ENCODE data around the gene OOSP4A. TPM values are rescaled to one million over a fixed set of nuclear protein-coding genes. Genes with fewer than 3 reads are reported as not detected.

OOSP4A gene
- total and polyA plus RNA-seq, 10 of the 15 experiments (the other 5 are each of a cell fraction or from before 2014, with no cell fraction given): not detected

GRCh38 chr11:59931688-59932087, 32.1 kb upstream of the OOSP4A start:
- TF ChIP-seq EED (IDR thresholded peaks at IDR 0.05; ENCODE audit: low read depth) (no peak), SREBF1 (IDR thresholded peaks at IDR 0.05; ENCODE audit: low read length) (no peak), PAX8 (IDR thresholded peaks at IDR 0.05) (no peak), ZNF592 (IDR thresholded peaks at IDR 0.05) (no peak), MYC (IDR thresholded peaks at IDR 0.05; ENCODE audit: insufficient read depth, insufficient read length, insufficient replicate concordance, low read length, severe bottlenecking) (no peak), ZBED1 (IDR thresholded peaks at IDR 0.05; ENCODE audit: borderline replicate concordance) (no peak), POLR2A (IDR thresholded peaks at IDR 0.05; ENCODE audit: low read depth, low read length) (no peak), HDGF (IDR thresholded peaks at IDR 0.05) (no peak), TBL1XR1 (IDR thresholded peaks at IDR 0.05; ENCODE audit: low read depth, low read length) (no peak), NR2C1 (IDR thresholded peaks at IDR 0.05) (no peak), LARP7 (IDR thresholded peaks at IDR 0.05) (no peak), NFYA (IDR thresholded peaks at IDR 0.05; ENCODE audit: borderline replicate concordance, low read depth, low read length) (no peak), SP1 (IDR thresholded peaks at IDR 0.05; ENCODE audit: low read depth, low read length) (no peak)
- TF ChIP-seq, protein P1, sequence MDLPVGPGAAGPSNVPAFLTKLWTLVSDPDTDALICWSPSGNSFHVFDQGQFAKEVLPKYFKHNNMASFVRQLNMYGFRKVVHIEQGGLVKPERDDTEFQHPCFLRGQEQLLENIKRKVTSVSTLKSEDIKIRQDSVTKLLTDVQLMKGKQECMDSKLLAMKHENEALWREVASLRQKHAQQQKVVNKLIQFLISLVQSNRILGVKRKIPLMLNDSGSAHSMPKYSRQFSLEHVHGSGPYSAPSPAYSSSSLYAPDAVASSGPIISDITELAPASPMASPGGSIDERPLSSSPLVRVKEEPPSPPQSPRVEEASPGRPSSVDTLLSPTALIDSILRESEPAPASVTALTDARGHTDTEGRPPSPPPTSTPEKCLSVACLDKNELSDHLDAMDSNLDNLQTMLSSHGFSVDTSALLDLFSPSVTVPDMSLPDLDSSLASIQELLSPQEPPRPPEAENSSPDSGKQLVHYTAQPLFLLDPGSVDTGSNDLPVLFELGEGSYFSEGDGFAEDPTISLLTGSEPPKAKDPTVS (IDR thresholded peaks at IDR 0.05; ENCODE audit: low read depth, low read length): no peak
- no peak overlapping the region for H3K9ac ChIP-seq (ENCODE audit: control insufficient read depth, insufficient read depth, low read length)
- ChIA-PET CTCF (interaction anchor here (0.7 to 1.9 kb wide), 2 partner anchors 12 to 73 kb away, joined by 4 read pairs; no protein-coding TSS in a partner anchor), POLR2A (no interaction called here), RAD21 (ENCODE audit: unreplicated experiment) (no interaction called here), SMC1A (ENCODE audit: uncharacterized antibody, unreplicated experiment) (no interaction called here)
- WGBS (ENCODE audit: insufficient coverage, insufficient replicate concordance, low lambda C conversion rate, missing lambda C conversion rate): 0% methylated on average over 1 of the region's 1 CpG
- intact Hi-C loops (cut with micrococcal nuclease; ENCODE audit: unreplicated experiment): no loop called here
- H3K36me3 ChIP-seq (ENCODE audit: control insufficient read depth in 2 of 2, insufficient read depth in 2 of 2, low read length in 1 of 2): no peaks in the 10 kb centered on the region
- BruUV-seq (replicated peaks): no TSS peak
- H3K9me3 ChIP-seq (replicated peaks; ENCODE audit: control insufficient read depth, insufficient read depth, low read length): no peaks in the 10 kb centered on the region; the same call in 2 of the 3 replicates
- no peaks in the 10 kb centered on the region for H3K27me3 ChIP-seq (replicated peaks in 1 of 2; ENCODE audit: control insufficient read depth in 2 of 2, insufficient read depth in 2 of 2, low read length in 1 of 2)
- FAIRE-seq (no peak), ATAC-seq (no peak), DNase-seq (ENCODE audit: low read depth, low spot score) (no peak)
- H4K20me1 ChIP-seq (ENCODE audit: control insufficient read depth, insufficient read depth): no peaks in the 10 kb centered on the region
- H3K4me2 ChIP-seq (ENCODE audit: control insufficient read depth, insufficient read depth): no peak overlapping the region
- H3K79me2 ChIP-seq (ENCODE audit: control insufficient read depth, insufficient read depth, low read length): no peaks in the 10 kb centered on the region
- H3K4me3 ChIP-seq: no peak overlapping the region
- H3K4me1 ChIP-seq (ENCODE audit: control insufficient read depth, insufficient read depth, low read length): no peaks in the 10 kb centered on the region
- in situ Hi-C loops (cut with MboI): no loop called here
- H2AFZ ChIP-seq (ENCODE audit: control insufficient read depth, low read depth, low read length): no peak overlapping the region
- no peak overlapping the region for H3K27ac ChIP-seq (ENCODE audit: control insufficient read depth, insufficient read depth)

Data from GM12878 (cell line).